Measurements from ENCODE around the gene SH2D4B.

SH2D4B gene

GRCh38 chr10:80622153-80622552, 84.5 kb downstream of the SH2D4B start:
- in situ Hi-C loops (cut with MboI; ENCODE audit: low sequenced_read_pairs), result no loop called here

GRCh38 chr10:80630324-80630723, 92.6 kb downstream of the SH2D4B start:
- in situ Hi-C loops (cut with MboI; ENCODE audit: low sequenced_read_pairs), result no loop called here

- in situ Hi-C loops (cut with MboI; ENCODE audit: low sequenced_read_pairs), result no loop called here
These were observed 95.0 kb downstream of the SH2D4B start for GRCh38 chr10:80632742-80633141.

- in situ Hi-C loops (cut with MboI; ENCODE audit: low sequenced_read_pairs), result no loop called here
These were observed 95.7 kb downstream of the SH2D4B start for GRCh38 chr10:80633383-80633860.

- in situ Hi-C loops (cut with MboI; ENCODE audit: low sequenced_read_pairs), result no loop called here
These were observed 96.2 kb downstream of the SH2D4B start for GRCh38 chr10:80633910-80634309.

- in situ Hi-C loops (cut with MboI; ENCODE audit: low sequenced_read_pairs), result no loop called here
These were observed 105.0 kb downstream of the SH2D4B start for GRCh38 chr10:80642661-80643060.

GRCh38 chr10:80646366-80646765, 108.7 kb downstream of the SH2D4B start:
- in situ Hi-C loops (cut with MboI; ENCODE audit: low sequenced_read_pairs), result no loop called here

- in situ Hi-C loops (cut with MboI; ENCODE audit: low sequenced_read_pairs), result no loop called here
These were observed 109.6 kb downstream of the SH2D4B start for GRCh38 chr10:80647173-80647833.

- in situ Hi-C loops (cut with MboI; ENCODE audit: low sequenced_read_pairs), result no loop called here
These were observed 110.4 kb downstream of the SH2D4B start for GRCh38 chr10:80648106-80648505.

- in situ Hi-C loops (cut with MboI; ENCODE audit: low sequenced_read_pairs), result no loop called here
These were observed 111.5 kb downstream of the SH2D4B start for GRCh38 chr10:80649183-80649582.

- in situ Hi-C loops (cut with MboI; ENCODE audit: low sequenced_read_pairs), result no loop called here
These were observed 118.2 kb downstream of the SH2D4B start for GRCh38 chr10:80655898-80656297.

GRCh38 chr10:80658068-80658467, 120.4 kb downstream of the SH2D4B start:
- in situ Hi-C loops (cut with MboI; ENCODE audit: low sequenced_read_pairs), result no loop called here

GRCh38 chr10:80659289-80659688, 121.6 kb downstream of the SH2D4B start:
- in situ Hi-C loops (cut with MboI; ENCODE audit: low sequenced_read_pairs), result no loop called here

GRCh38 chr10:80660266-80660665, 122.6 kb downstream of the SH2D4B start:
- in situ Hi-C loops (cut with MboI; ENCODE audit: low sequenced_read_pairs), result no loop called here

- in situ Hi-C loops (cut with MboI; ENCODE audit: low sequenced_read_pairs), result no loop called here
These were observed 123.0 kb downstream of the SH2D4B start for GRCh38 chr10:80660736-80661135.

GRCh38 chr10:80661526-80661925, 123.8 kb downstream of the SH2D4B start:
- in situ Hi-C loops (cut with MboI; ENCODE audit: low sequenced_read_pairs), result no loop called here

GRCh38 chr10:80662429-80663261, 124.9 kb downstream of the SH2D4B start:
- in situ Hi-C loops (cut with MboI; ENCODE audit: low sequenced_read_pairs), result no loop called here

- in situ Hi-C loops (cut with MboI; ENCODE audit: low sequenced_read_pairs), result no loop called here
These were observed 126.5 kb downstream of the SH2D4B start for GRCh38 chr10:80664071-80664680.

GRCh38 chr10:80669485-80669884, 131.8 kb downstream of the SH2D4B start:
- in situ Hi-C loops (cut with MboI; ENCODE audit: low sequenced_read_pairs), result no loop called here

GRCh38 chr10:80670774-80671173, 133.1 kb downstream of the SH2D4B start:
- in situ Hi-C loops (cut with MboI; ENCODE audit: low sequenced_read_pairs), result no loop called here

GRCh38 chr10:80671847-80672246, 134.1 kb downstream of the SH2D4B start:
- in situ Hi-C loops (cut with MboI; ENCODE audit: low sequenced_read_pairs), result no loop called here

- in situ Hi-C loops (cut with MboI; ENCODE audit: low sequenced_read_pairs), result no loop called here
These were observed 134.9 kb downstream of the SH2D4B start for GRCh38 chr10:80672613-80673012.

All from HL-60/S4 treated with retinoic acid at 250 ng/mL for 4 days and 3 days (cell line).